Measurements from ENCODE around the gene FSTL4.

FSTL4 gene

DNA sequence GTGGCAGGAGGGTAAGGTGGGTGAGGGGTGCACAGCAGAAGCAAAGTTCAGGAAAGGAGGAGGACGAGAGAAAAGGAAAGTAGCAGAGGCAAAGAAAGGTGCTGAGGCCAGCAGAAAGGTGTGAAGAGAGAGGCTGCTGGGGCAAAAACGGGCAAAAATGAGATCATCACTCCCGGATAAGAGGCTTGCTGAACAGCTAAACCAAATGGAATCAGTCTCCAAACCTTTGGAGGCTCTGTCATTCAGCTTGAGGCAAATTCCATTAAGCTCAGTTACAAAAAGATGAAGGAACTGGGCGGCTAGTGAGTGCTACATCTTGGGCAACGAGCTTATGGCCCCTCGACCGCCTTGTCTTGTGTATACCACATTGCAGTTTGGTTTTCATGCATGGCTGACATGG is 136.4 kb downstream of the FSTL4 start:
- DNase-seq (ENCODE audit: insufficient read length, low spot score) (no peak), FAIRE-seq (no peak)
- TF ChIP-seq, protein P1, sequence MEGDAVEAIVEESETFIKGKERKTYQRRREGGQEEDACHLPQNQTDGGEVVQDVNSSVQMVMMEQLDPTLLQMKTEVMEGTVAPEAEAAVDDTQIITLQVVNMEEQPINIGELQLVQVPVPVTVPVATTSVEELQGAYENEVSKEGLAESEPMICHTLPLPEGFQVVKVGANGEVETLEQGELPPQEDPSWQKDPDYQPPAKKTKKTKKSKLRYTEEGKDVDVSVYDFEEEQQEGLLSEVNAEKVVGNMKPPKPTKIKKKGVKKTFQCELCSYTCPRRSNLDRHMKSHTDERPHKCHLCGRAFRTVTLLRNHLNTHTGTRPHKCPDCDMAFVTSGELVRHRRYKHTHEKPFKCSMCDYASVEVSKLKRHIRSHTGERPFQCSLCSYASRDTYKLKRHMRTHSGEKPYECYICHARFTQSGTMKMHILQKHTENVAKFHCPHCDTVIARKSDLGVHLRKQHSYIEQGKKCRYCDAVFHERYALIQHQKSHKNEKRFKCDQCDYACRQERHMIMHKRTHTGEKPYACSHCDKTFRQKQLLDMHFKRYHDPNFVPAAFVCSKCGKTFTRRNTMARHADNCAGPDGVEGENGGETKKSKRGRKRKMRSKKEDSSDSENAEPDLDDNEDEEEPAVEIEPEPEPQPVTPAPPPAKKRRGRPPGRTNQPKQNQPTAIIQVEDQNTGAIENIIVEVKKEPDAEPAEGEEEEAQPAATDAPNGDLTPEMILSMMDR (IDR thresholded peaks at IDR 0.05; ENCODE audit: insufficient read depth, missing control alignments), result no peak

DNA sequence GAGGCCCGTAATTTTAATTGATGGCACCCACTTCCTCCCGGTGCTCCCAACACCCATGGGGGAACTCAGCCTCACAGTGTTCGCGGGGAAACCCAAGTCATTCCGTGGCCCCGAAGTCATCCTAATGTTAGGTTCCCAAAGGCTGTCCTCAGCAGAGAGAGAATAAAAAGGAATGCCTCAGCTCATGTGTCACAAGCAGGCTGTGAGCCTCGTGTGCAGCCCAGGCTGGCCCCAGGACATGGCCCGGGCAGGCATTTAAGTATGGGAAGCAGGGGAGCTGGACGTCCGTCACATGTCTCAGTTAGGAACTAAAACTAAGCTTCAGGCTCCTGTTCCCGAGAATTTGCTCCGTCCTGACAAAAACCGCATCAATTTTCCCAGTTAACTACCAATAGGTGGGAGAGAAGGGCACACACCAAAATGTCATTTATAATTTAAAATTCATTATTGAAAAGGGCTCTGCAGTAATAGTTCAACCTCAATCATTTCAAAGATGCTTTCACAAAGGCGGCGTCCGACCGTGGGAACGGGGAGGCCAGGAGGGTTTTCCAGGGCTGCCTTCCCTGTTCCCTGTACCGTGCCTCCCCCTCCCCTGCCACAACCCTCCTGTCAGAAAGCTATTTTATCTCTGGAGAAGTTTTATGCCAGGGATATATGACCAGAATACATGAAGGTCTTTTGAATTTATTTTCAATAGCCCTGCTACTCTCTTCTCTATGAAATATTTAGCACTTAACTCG is 137.3 kb downstream of the FSTL4 start:
- DNase-seq (ENCODE audit: insufficient read length, low spot score) (no peak), FAIRE-seq (no peak)
- TF ChIP-seq, protein P1 (IDR thresholded peaks at IDR 0.05; ENCODE audit: insufficient read depth, missing control alignments), result no peak

DNA sequence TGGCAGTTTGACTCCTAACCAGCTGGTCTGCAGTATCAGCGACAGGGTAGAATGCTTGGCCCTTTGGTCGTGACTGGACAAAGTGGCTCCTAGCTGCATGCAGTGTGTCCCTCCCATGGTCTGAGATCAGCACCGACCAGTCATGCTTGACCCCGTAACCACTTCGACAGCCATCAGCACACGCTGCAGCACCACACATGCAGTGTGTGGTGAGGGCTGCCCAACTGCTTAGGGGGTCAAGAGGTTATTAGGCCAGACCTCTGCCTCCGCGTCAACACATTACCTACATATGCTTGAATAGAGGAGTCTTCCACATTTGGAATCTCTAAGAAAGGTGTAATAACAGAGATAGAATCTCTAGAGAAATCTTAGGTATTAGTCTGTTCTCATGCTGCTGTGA is 139.1 kb downstream of the FSTL4 start:
- TF ChIP-seq, protein P1 (IDR thresholded peaks at IDR 0.05; ENCODE audit: insufficient read depth, missing control alignments), result no peak
- FAIRE-seq (no peak), DNase-seq (ENCODE audit: insufficient read length, low spot score) (no peak)

DNA sequence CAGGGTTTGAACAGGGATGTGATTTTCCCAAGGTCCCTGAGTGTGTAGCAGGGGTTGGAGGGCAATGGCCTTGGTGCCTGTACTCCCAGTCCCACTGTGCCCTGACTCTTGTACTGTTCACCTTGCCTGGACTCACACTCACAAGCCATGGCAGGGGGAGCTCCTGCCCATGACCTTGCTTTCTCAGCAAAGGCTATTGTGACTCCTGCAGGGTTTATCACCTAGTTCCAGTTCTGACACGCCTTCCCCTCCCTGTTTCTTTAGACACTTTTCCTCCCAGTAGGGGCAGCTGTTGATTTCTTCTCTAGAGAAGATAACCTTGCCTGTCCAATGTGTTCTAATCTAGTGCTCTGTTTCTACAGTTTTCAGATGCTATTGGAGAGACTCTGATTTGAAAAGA is 139.5 kb downstream of the FSTL4 start:
- FAIRE-seq, result no peak
- DNase-seq (ENCODE audit: insufficient read length, low spot score), result no peak
- TF ChIP-seq, protein P1 (IDR thresholded peaks at IDR 0.05; ENCODE audit: insufficient read depth, missing control alignments), result no peak

DNA sequence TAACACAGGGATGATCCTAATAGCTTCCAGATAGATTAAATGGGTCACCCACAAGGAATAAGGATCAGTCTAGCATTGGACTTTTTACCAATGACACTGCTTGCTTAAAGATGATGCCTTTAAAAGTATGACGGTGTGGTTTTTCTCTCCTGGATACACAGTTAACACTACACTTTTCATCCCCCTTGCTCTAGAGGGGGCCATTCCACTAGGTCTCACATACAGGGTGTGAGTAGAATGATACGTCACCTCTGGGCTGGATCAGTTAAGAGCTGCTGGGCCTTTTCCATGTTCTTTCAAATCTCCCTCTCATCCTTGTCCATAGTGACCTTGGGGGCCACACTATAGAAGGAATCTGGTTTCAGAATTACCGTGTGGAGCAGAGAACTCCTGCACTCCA is 140.6 kb downstream of the FSTL4 start:
- TF ChIP-seq, protein P1 (IDR thresholded peaks at IDR 0.05; ENCODE audit: insufficient read depth, missing control alignments), result no peak
- DNase-seq (ENCODE audit: insufficient read length, low spot score) (no peak), FAIRE-seq (no peak)

DNA sequence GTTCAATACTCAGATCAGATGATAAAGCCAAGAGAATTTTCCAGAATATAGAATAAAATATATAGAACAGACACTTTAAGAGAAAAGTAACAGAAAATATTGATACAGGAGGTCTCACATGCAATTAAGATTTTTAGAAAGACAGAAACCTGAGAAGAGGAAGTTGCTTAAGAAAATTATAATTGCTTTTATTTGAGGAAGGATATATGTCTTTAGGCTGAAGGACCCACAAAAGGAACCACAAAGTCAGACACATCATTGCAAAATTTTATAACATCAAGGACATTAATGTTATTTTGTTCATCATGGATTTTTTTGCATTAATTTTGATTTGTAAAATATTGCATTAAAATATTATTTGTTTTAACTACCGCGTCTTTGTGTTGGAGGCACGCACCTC is 141.5 kb downstream of the FSTL4 start:
- TF ChIP-seq, protein P1 (IDR thresholded peaks at IDR 0.05; ENCODE audit: insufficient read depth, missing control alignments), result no peak
- no peak for FAIRE-seq
- DNase-seq (ENCODE audit: insufficient read length, low spot score), result no peak

DNA sequence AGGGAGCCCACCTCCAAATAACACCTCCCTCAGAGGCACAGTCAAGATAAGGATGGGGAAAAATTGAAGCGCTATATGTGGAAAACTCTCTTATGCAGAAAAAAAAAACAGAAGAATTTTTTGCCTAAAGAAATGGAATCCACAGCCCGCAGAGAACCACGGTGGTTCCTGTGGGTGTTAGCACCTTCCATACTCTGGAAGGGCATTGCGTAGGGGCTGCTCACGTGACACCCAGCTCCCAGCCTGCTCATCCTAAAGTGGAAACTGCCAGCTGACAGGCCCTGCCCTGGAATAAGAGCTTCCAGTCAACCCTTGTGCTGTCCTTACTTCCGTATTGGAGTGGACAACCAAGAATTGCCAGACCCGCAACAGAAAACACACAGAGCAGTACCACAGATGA is 142.5 kb downstream of the FSTL4 start:
- DNase-seq (ENCODE audit: insufficient read length, low spot score) (no peak), FAIRE-seq (no peak)
- TF ChIP-seq, protein P1 (IDR thresholded peaks at IDR 0.05; ENCODE audit: insufficient read depth, missing control alignments), result no peak

Measured in D721Med (cell line).